Measurements from ENCODE around the gene PGF.

GRCh38 chr14:74949191-74949601 is 6.2 kb downstream of the PGF start:
- TF ChIP-seq CTCF (IDR thresholded peaks at IDR 0.05), result no peak
- no peak for TF ChIP-seq POLR2A (IDR thresholded peaks at IDR 0.05)
- no peak for TF ChIP-seq POLR2AphosphoS5 (IDR thresholded peaks at IDR 0.05)
- no peak for TF ChIP-seq EP300 (IDR thresholded peaks at IDR 0.05; ENCODE audit: low read depth)

All from transverse colon (tissue), 4 donors.